ENCODE data around the gene GSTO2.

The GSTO2 gene

DNA sequence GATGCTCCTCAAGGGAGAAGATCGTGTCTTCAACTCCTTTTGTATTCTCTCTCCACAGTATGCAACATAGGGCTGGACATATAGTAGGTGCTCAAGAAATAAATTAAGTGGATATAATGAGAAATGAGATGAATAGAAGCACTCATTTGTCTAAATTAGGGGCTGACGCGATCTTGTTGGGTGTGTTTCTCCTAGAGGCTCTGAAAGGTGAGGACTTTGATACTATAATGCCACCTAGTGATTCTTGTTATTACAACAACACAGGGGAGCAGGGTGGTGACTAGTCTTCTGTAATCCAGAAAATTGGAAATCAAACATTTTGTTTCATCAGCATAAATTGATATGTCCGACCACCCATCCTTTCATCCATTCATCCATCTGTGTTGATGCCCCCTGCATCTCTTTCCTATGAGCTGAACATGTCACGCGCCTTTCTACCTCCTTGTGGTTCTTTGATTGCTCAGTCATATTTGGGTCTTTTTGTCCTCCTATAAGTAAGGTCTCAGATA is 81.2 kb downstream of the GSTO2 start:
- no peaks in the 10 kb centered on the region for H3K36me3 ChIP-seq (ENCODE audit: control insufficient read depth, insufficient read depth, low read length, severe bottlenecking)
- H3K27me3 ChIP-seq (replicated peaks; ENCODE audit: control insufficient read depth, insufficient read depth, low read length): no peaks in the 10 kb centered on the region
- DNase-seq (ENCODE audit: low read depth): peak; percentile 88
- no peaks in the 10 kb centered on the region for H3K9me3 ChIP-seq (ENCODE audit: control insufficient read depth, low read length)
- peaks cover 34% of the 10 kb centered on the region for H3K4me1 ChIP-seq (ENCODE audit: control insufficient read depth, insufficient read depth, low read length)
- H3K4me3 ChIP-seq (ENCODE audit: low read length): peak overlapping the region; percentile 60
- H3K9ac ChIP-seq (ENCODE audit: low read length): no peak overlapping the region

GRCh38 chr10:104351061-104351702 is 82.2 kb downstream of the GSTO2 start:
- Histone ChIP-seq H3K4me1 (ENCODE audit: control insufficient read depth, insufficient read depth, low read length) (peaks cover 34% of the 10 kb centered on the region), H3K36me3 (ENCODE audit: control insufficient read depth, insufficient read depth, low read length, severe bottlenecking) (no peaks in the 10 kb centered on the region), H3K9ac (ENCODE audit: low read length) (peak overlapping the region; percentile 12), H3K9me3 (ENCODE audit: control insufficient read depth, low read length) (no peaks in the 10 kb centered on the region), H3K4me3 (ENCODE audit: low read length) (no peak overlapping the region), H3K27me3 (replicated peaks; ENCODE audit: control insufficient read depth, insufficient read depth, low read length) (no peaks in the 10 kb centered on the region)
- DNase-seq (ENCODE audit: low read depth): peak; percentile 30

- H3K27me3 ChIP-seq (replicated peaks; ENCODE audit: control insufficient read depth, insufficient read depth, low read length): no peaks in the 10 kb centered on the region
- H3K36me3 ChIP-seq (ENCODE audit: control insufficient read depth, insufficient read depth, low read length, severe bottlenecking): no peaks in the 10 kb centered on the region
- DNase-seq (ENCODE audit: low read depth): no peak
- no peaks in the 10 kb centered on the region for H3K9me3 ChIP-seq (ENCODE audit: control insufficient read depth, low read length)
- H3K9ac ChIP-seq (ENCODE audit: low read length): no peak overlapping the region
- H3K4me3 ChIP-seq (ENCODE audit: low read length): no peak overlapping the region
- H3K4me1 ChIP-seq (ENCODE audit: control insufficient read depth, insufficient read depth, low read length): peaks cover 34% of the 10 kb centered on the region
Measured at GRCh38 chr10:104351919-104352318, 82.9 kb downstream of the GSTO2 start.

DNA sequence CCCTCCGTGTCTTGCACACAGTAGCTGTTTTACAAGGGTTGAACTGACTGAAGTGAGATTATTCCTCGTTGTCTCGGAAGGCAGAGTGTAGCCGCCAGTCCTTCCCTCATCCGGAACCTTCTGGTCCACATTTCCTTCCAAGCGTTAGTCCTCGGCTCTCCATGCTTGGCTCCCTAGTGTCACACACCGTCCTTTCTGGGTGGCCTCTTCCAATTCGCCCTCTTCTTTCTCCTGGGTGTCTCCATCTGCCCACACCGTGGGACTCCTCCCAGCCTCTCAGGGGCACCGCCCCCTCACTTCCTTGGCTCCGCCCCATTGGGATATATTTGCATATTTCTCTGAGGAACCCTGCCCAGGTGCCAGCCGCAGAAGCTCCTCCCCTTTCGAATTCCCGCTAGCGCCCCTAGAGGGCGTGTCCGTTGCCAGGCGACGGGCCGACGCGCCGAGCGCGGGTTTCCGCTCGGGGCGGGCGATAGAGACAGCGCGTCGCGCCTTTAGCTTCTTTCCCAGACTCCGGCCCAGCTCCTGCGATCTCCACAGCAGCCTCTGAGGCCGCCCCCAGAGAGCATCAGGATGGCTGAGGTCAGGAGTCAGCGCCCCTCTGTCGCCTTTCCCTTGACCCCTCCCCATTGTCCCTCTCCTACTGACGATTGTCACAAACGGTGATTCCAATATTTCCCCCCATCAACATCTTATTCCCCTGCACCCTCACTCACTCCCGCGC is 84.5 kb downstream of the GSTO2 start, which contains the start of gene CFAP58:
Gene CFAP58 (plus strand): TSS at position 509 of the 724 bp plus-strand sequence. CDS start 65 bp downstream, at position 574.
- H3K4me3 ChIP-seq (ENCODE audit: low read length): peak within 1 kb of the TSS; percentile 80
- H3K9ac ChIP-seq (ENCODE audit: low read length): peak within 1 kb of the TSS; percentile 53
- H3K9me3 ChIP-seq (ENCODE audit: control insufficient read depth, low read length): no peaks in the 10 kb centered on the region
- H3K36me3 ChIP-seq (ENCODE audit: control insufficient read depth, insufficient read depth, low read length, severe bottlenecking): no peaks in the 10 kb centered on the region
- H3K4me1 ChIP-seq (ENCODE audit: control insufficient read depth, insufficient read depth, low read length): peaks cover 34% of the 10 kb centered on the region
- no peaks in the 10 kb centered on the region for H3K27me3 ChIP-seq (replicated peaks; ENCODE audit: control insufficient read depth, insufficient read depth, low read length)
- peak; percentile 85 for DNase-seq (ENCODE audit: low read depth)

Measured in adipocyte (in vitro differentiated cells).